ENCODE data around the gene YIPF6.
"Not testable (repeated sequence)": the region's sequence is repeated elsewhere in the genome, so short reads cannot be mapped to it uniquely, and the experiment has no call there.

Gene YIPF6

DNA sequence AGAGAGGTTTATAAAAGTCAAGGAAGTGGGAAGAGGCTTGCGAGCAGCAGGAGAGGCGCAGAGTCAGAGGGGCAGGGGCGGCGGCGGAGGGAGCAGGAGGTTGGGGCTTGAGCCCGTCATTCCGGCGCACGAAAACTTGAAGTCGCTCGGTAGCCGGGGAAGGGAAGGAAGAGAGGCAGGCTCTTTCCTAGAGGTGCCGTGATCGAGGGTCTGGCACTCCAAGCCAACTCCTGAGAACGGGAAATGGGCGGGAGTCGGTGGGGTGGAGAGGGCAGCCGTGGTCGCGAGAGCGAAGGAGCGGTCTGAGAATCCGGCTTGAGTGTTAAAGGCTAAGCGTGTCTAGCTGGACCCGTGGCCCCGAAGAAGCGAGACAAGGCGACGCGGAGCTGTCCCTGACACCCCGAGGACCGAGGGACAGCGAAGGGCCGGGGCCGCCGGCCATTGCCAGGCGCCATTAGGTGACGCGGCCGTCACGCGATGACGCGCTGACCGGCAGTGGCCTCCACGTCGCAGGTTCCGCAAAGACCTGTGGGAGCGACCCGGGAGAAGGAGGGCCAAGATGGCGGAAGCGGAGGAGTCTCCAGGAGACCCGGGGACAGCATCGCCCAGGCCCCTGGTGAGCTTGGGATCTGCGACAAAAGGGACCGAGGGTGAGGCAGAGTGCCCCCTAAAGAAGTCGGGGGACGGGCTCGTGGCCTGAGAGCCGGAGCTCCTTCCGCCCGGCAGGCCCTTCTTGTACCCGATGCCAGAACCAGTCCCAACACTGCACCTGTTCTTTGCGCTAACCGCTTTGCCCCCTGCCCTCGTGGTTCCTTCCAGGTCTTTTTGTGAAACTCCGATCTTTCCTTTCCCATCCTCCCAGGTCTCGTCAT lies at the start of gene YIPF6:
Gene YIPF6 (plus strand): TSS at position 544 of the 872 bp plus-strand sequence. CDS start 16 bp downstream, at position 560.
- peak; percentile 23 to 53 for DNase-seq (ENCODE audit: low read depth in 2 of 2)

GRCh38 chrX:68451720-68452119 lies 47.1 kb upstream of the YIPF6 start:
- DNase-seq (ENCODE audit: low read depth in 2 of 2), result no peak

DNA sequence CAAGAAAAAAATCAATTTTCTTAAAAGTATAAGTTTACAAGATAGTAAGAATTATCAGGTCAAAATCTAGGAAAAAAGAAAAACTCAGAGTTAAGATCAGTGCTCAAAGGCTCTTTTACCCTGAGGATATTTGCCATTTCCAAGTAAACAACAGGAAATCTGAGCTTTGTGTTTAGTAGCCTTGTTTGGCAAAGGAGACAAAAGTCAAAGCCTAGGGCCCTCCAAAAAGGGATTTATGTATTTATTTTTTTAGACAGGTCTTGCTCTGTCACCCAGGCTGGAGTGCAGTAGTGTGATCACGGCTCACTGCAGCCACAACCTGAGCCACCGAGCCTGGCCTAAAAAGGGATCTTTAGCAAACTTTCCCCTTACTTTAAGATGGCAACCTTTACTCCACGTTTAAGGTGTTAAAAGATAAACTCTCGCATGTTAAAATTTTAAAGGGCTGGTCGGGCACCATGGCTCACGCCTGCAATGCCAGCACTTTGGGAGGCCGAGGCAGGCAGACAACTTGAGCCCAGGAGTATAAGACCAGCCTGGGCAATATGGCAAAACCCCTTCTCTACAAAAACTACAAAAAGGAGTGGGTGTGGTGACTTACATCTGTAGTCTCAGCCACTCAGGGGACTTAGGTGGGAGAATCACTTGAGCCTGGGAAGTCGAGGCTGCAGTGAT lies 44.2 kb upstream of the YIPF6 start:
- no peak for DNase-seq (ENCODE audit: low read depth in 2 of 2)

- no peak for DNase-seq (ENCODE audit: low read depth in 2 of 2)
Measured at GRCh38 chrX:68455151-68455510, 43.7 kb upstream of the YIPF6 start.

DNA sequence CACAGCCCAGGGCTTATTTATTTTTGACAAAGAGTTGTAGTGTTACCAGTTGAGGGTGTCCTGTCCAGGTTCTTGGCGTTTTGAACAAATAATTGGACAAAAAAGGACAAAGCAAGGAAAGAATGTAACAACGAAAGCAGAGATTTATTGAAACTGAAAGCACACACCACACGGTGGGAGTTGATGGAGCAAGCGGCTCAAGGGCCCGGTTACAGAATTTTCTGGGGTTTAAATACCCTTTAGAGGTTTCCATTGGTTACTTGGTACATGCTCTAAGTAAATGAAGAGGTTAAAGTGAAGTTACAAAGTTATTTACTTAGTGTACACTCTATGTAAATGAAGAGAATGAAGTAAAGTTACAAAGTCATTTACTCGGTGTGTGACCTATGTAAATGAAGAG lies 37.8 kb upstream of the YIPF6 start:
- DNase-seq (ENCODE audit: low read depth in 2 of 2), result no peak

DNA sequence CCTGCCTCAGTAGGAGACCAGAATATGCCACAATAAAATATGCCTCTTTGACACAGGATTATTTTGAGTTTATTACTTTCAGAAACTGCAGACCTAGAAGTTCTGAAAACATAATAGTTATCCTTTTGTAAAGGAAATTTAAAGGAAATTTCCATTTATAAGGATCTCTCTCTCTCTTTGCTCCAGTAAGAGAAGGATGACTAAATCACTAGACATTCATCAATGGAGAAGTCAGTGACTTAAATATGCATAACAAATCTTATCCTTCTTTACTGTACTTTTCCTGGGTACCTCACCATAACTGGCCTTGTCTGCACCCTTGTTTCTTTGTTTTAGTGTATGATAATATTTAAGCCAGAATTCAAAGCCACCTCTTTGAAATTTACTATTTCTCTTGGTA lies 37.3 kb upstream of the YIPF6 start:
- DNase-seq (ENCODE audit: low read depth in 2 of 2), result no peak

DNA sequence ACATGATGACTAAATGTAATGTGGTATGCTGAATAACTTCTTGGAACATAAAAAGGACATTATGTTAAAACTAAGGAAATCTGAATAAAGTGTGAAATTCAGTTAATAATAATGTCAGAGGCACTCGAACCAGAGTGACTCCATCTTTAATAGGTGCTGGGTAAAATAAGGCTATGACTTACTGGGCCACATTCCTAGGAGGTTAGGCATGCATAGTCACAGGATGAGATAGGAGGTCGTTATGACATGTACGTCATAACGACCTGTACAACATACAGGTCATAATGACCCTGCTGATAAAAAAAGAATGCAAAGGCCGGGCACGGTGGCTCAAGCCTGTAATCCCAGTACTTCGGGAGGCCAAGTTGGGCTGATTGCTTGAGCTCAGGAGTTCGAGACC lies 36.7 kb upstream of the YIPF6 start:
- no peak for DNase-seq (ENCODE audit: low read depth in 2 of 2)

DNA sequence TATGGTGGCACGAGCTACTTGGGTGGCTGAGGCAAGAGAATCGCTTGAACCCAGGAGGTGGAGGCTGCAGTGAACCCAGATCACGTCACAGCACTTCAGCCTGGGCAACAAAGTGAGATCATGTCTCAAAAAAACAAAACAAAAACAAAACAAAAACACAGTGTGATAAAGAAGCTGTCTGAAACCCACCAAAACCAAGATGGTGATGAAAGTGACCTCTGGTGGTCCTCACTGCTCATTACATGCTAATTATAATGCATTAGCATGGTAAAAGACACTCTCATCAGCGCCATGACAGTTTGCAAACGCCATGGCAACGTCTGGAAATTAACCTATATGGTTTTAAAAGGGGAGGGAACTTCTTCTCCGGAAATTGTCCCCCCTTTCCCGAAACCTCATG lies 36.2 kb upstream of the YIPF6 start:
- DNase-seq (ENCODE audit: low read depth in 2 of 2), result peak in 1 of 2 donors; percentile 1

- DNase-seq (ENCODE audit: low read depth in 2 of 2), result no peak
Measured at GRCh38 chrX:68463880-68464279, 35.0 kb upstream of the YIPF6 start.

DNA sequence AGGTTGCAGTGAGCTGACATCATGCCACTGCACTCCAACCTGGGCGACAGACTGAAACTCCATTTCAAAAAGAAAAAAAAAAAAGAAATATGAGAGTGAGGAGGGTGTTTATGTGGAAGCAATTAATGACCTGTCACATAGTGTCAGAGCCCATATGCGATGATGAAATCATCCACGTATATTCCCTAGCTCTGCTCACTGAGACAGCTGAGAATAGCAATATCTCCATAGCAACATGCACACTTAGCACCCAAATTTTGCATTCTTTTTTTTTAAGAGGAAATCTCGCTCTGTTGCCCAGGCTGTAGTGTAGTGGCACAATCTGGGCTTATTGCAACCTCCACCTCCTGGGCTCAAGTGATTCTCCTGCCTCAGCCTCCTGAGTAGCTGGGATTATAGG lies 34.1 kb upstream of the YIPF6 start:
- no peak for DNase-seq (ENCODE audit: low read depth in 2 of 2)

- no peak for DNase-seq (ENCODE audit: low read depth in 2 of 2)
Measured at GRCh38 chrX:68480969-68481368, 17.9 kb upstream of the YIPF6 start.

- DNase-seq (ENCODE audit: low read depth in 2 of 2), result not testable (repeated sequence)
Measured at GRCh38 chrX:68486198-68486597, 12.7 kb upstream of the YIPF6 start.

DNA sequence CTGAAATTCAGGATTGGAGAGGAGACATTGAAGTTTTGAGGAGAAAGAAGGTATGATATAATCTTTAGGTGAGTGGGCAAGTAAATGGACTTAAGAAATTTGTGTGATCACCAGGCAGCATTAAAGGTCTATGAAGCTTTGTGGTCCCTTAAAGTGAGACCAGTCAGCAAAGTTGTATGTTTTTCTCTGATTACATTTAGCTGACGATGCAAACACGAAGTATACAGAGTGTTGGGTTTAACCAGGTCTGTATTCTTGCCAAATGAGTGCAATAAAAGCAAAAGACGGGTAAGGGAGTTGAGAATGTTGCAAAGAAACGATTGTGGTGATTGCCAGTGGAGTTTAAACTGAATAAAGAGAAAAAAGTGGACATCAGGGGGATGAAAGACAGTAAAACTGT lies 11.6 kb upstream of the YIPF6 start:
- no peak for DNase-seq (ENCODE audit: low read depth in 2 of 2)

DNA sequence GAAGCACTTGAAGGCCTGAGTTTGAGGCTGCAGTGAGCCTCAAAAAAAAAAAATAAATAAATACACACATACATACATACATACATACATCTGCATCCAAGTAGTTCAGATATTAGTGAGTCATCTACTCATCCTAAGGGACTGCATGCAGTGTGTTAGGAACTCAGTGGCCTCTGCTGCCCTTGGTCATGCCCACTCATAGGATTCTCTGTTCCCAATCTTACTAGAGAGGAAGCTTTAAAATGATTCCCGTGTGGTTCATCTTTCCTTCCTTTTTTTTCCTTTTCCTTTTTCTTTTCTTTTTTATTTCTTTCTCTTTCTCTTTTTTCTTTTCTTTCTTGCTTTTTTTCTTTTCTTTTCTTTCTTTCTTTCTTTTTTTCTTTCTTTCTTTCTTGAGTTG lies 10.9 kb upstream of the YIPF6 start:
- DNase-seq (ENCODE audit: low read depth in 2 of 2), result no peak

GRCh38 chrX:68488657-68489056 lies 10.2 kb upstream of the YIPF6 start:
- no peak for DNase-seq (ENCODE audit: low read depth in 2 of 2)

GRCh38 chrX:68490644-68491043 lies 8.2 kb upstream of the YIPF6 start:
- DNase-seq (ENCODE audit: low read depth in 2 of 2), result no peak

DNA sequence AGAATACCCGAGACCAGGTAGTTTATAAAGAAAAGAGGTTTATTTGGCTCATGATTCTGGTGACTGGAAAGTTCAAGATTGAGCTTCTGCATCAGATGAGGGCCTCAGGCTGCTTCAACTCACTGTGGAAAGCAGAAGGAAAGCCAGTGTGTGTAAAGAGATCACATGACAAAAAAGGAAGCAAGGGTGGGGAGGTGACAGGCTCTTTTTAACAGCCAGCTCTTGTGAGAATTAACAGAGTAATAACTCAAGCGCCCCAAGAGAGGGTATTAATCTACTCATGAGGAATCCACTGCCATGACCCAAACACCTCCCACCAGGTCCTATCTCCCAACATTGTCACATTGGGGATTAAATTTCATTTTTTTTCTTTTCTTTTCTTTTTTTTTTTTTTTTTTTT lies 6.3 kb upstream of the YIPF6 start:
- DNase-seq (ENCODE audit: low read depth in 2 of 2), result no peak

GRCh38 chrX:68493776-68494175 lies 5.1 kb upstream of the YIPF6 start:
- not testable (repeated sequence) for DNase-seq (ENCODE audit: low read depth in 2 of 2)

- no peak for DNase-seq (ENCODE audit: low read depth in 2 of 2)
Measured at GRCh38 chrX:68498044-68498507, 775 bp upstream of the YIPF6 start.

DNA sequence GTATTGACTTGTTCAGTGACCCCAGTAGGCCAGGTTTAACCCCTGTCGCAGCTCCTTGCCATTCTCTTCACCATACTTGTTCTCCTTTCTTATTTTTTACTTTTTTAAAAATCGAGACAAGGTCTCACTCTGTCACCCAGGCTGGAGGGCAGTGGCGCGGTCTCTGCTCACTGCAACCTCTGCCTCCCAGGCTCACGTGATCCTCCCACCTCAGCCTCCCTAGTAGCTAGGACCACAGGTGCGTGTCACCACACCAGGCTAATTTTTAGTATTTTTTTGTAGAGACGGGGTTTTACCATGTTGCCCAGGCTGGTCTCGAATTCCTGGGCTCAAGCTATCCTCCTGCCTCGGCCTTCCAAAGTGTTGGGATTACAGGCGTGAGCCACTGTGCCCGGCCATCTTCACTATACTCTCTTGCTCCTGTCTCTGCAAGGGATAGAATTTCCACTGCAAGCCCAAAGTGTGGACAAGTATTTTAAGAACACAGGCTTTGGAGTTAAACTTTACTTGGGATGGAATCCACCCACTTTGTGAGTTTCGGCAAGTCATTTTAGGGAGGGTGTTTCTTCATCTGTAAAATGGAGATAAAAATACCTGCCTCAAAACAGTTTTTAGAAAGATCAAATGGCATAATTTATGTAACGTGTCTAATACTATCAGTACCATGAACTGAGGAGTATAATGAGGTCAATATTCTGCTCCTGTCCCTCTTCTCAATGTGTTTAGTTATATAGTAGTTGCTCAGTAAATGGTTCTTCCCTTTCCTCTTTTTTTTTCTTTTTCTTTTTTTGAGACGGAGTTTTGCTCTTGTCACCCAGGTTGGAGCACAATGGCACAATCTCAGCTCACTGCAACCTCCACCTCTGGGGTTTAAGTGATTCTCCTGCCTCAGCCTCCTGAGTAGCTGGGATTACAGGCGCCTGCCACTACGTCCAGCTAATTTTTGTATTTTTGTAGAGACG lies 973 bp downstream of the YIPF6 start:
- DNase-seq (ENCODE audit: low read depth in 2 of 2), result no peak

GRCh38 chrX:68503836-68504636 lies 5.2 kb downstream of the YIPF6 start:
- DNase-seq (ENCODE audit: low read depth in 2 of 2), result peak; percentile 4 to 27

Measured in stimulated activated CD4-positive, alpha-beta T cell treated with anti-CD3 and anti-CD28 coated beads, Interleukin-1b, Interleukin-23, amount 100 ng/mL, for 4 hours (primary cell).